Psoas muscle (tissue), 8 donors: ENCODE data around the gene ATP9A. TPM values are rescaled to one million over a fixed set of nuclear protein-coding genes. Genes with fewer than 3 reads are reported as not detected.
A peak's percentile ranks its signal among the peaks of the same experiment; 100 is the strongest.
"Not testable (repeated sequence)": the region's sequence is repeated elsewhere in the genome, so short reads cannot be mapped to it uniquely, and the experiment has no call there.

Experiments used
- ATAC-seq, 4 donors: fragments of 200-7000 bp; cut with Tn5 transposase; one replicate each; pipeline ENCODE4 v1.9.1; 2020; ENCODE audit warnings: moderate library complexity in 3 of 4, mild to moderate bottlenecking in 2 of 4
- DNase-seq, 2 donors: peaks; one replicate each; pipeline ENCODE4 v3.0.0-alpha.2; 2020
- H3K27ac ChIP-seq: fragments of 200-600 bp; one replicate; pipeline ENCODE4 v1.8.0; 2022
- H3K27me3 ChIP-seq, 3 donors: fragments of 200-600 bp in 1 of 3; one replicate each; pipeline versions ENCODE4 v1.6.1 to v1.8.0; 2013 to 2022; ENCODE audit warnings: low read length in 2 of 3, mild to moderate bottlenecking in 2 of 3, moderate library complexity in 1 of 3; ENCODE audit not compliant: insufficient read depth in 3 of 3
- H3K36me3 ChIP-seq, 2 donors: fragments of 200-600 bp in 1 of 2; one replicate each; pipeline versions ENCODE4 v1.6.1 to v1.8.0; 2013 to 2022; ENCODE audit warnings: low read depth in 1 of 2, mild to moderate bottlenecking in 1 of 2, moderate library complexity in 1 of 2; ENCODE audit not compliant: insufficient read depth in 1 of 2
- H3K4me1 ChIP-seq: fragments of 200-600 bp; one replicate; pipeline ENCODE4 v1.8.0; 2022
- H3K4me3 ChIP-seq: fragments of 200-600 bp; one replicate; pipeline ENCODE4 v1.8.0; 2022; ENCODE audit warnings: mild to moderate bottlenecking
- H3K9me3 ChIP-seq: fragments of 200-600 bp; one replicate; pipeline ENCODE4 v1.8.0; 2022
- CTCF ChIP-seq: fragments of 200-600 bp; IDR thresholded peaks from one replicate; pipeline ENCODE4 v1.8.0; 2022; ENCODE audit warnings: antibody characterized with exemption
- WGBS, 3 donors: extraction: QIAGEN DNeasy Blood & Tissue Kit; methylation state at CpG; one replicate each; pipeline versions ENCODE4 v1.1.6 to v1.1.7; 2013; 5-methylcytosine and 5-hydroxymethylcytosine counted together
- intact Hi-C, 2 donors: fragments of 100-400 bp; cut with DNase I; formaldehyde crosslinking; loops; one replicate each; pipeline versions ENCODE4 v1.11.0 to v1.14.2; 2022
- polyA plus RNA-seq, 3 donors: library from polyadenylated mRNA; stranded (reverse); fragments of 200-250 nt; gene quantifications; one replicate each; pipeline ENCODE4 v1.2.3, GENCODE V29; 2013
- total RNA-seq, 4 donors: library from RNA; stranded (reverse); fragmentation: NEBNext Ultra II Directional in 2 of 4; extraction: Animal tissue kit (Norgen Biotek cat#: 25700) in 2 of 4; gene quantifications; one replicate each; pipeline versions ENCODE4 v1.2.1 to v1.2.4, GENCODE V29; 2021 to 2023
- donor health status: healthy with polysubstance abuse.
- donor health status: DM: no; HTN: no; CAD: no; lungs with moderate emphysema.
- donor health status: Bipolar disorder and iron deficiency.
- donor health status: healthy.
- donor health status: DM: yes; HTN: yes; CAD: no.
- donor health status: DM: no; HTN: no; CAD: no.
- donor health status: DM: no; HTN: no; CAD: no.
- donor health status: DM: yes; HTN: yes; CAD: no.

Gene ATP9A
- total and polyA plus RNA-seq, 7 donors, result 1.8 to 42.3 (median 17.2) TPM

DNA sequence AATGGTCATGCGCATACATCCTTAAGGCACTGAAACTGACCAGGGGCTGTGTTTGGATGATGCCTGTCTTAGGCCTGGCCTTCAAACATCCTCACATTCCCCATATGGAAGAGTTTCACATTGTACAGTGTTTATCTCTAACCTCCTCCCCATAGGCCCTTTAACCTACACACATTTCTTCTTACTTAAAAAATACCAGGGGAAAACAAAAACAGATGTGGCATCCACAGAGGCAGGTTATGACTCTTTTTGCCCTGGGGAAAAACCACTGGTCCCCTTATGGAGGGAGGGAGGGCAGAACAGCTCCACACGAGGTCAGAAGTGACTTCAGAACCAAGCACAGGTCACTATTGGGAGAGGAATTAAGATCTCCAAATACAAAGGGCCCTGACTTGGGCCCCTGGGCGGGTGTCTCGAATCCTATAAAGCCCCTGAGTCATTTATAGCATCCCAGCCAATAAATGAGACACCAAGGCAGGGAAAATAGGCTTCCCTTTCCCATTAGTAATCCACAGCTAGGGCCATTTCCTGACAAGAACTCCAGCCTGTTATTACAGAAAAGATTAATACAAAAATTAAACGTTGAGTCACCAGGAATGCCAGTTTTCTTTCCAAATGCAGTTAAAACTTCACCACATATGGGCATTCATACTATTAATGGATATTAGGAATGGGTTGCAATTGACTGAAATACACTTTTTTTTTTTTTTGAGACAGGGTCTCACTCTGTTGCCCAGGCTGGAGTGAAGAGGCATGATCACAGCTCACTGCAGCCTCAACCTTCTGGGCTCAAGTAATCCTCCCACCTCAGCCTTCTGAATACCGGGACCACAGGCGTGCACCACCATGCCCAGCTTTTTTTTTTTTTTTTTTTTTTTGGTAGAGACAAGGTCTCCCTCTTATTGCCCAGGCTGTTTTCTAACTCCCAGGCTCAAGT lies 107.2 kb downstream of the ATP9A start:
- WGBS, 3 donors, result 79 to 85% (median 82%) methylated on average over 7 of the region's 7 CpGs
- intact Hi-C loops, result no loop called here
- no peaks in the 10 kb centered on the region for H3K9me3 ChIP-seq
- DNase-seq (no peak), ATAC-seq (no peak)
- no peaks in the 10 kb centered on the region for H3K27me3 ChIP-seq
- peaks cover 0 to 9% of the 10 kb centered on the region in 2 donors for H3K36me3 ChIP-seq
- H3K4me1 ChIP-seq, result no peaks in the 10 kb centered on the region
- no peak overlapping the region for H3K27ac ChIP-seq
- no peak overlapping the region for H3K4me3 ChIP-seq
- no peak for TF ChIP-seq CTCF

DNA sequence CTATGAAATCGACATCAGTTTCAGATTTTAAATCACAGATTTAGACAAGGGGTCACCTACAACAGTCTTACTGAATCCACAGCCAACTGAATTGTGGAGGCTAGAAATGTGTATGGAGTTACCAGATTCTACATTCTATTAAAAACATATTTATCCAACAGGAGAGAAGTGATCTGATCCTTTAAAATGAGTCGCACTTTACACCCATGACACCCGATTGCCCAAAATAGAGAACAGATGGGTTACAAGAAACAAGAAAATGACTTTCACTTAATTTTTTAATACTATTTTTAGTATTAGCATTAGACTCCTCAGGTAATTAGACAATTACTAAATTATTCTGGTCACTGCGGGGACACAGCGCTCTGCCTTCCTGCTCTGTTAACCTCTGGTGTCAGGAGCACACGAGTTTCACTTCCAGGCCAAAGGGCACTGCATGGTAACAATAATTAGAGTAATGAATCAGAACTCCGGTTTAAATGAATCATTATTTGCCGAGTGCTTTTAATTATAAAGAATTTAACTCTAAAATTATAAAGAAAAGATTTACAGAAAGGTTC lies 108.6 kb downstream of the ATP9A start:
- no peak for ATAC-seq
- Histone ChIP-seq H3K27me3 (no peaks in the 10 kb centered on the region), H3K4me1 (no peaks in the 10 kb centered on the region), H3K27ac (no peak overlapping the region), H3K4me3 (no peak overlapping the region), H3K36me3 (peaks cover 0 to 12% of the 10 kb centered on the region in 2 donors), H3K9me3 (no peaks in the 10 kb centered on the region)
- 80 to 87% (median 83%) methylated on average over 8 of the region's 8 CpGs for WGBS, 3 donors
- no peak for DNase-seq
- TF ChIP-seq CTCF, result no peak
- intact Hi-C loops, result no loop called here

- Histone ChIP-seq H3K4me1 (peaks cover 4% of the 10 kb centered on the region), H3K4me3 (no peak overlapping the region), H3K27me3 (no peaks in the 10 kb centered on the region), H3K36me3 (peaks cover 0 to 12% of the 10 kb centered on the region in 2 donors), H3K9me3 (no peaks in the 10 kb centered on the region), H3K27ac (no peak overlapping the region)
- intact Hi-C loops, result no loop called here
- ATAC-seq (no peak), DNase-seq (no peak)
- no peak for TF ChIP-seq CTCF
- WGBS, 3 donors, result 90 to 93% (median 92%) methylated on average over 21 of the region's 21 CpGs
Observed at GRCh38 chr20:51656726-51657260, 111.4 kb downstream of the ATP9A start.

DNA sequence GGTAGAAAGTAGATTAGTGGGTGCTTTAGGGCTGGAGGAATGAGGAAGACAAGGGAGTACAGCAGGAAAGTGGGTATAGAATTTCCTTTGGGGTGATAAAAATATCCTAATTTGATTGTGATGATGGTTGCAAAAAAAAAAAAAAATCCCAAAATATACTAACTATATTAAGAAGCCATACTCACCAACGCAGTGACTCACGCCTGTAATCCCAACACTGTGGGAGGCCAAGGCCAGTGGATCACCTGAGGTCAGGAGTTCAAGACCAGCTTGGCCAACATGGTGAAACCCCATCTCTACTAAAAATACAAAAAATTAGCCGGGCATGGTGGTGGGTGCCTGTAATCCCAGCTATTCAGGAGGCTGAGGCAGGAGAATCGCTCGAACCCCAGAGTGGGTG lies 112.1 kb downstream of the ATP9A start:
- H3K4me1 ChIP-seq, H3K4me3 ChIP-seq, H3K27me3 ChIP-seq, H3K9me3 ChIP-seq, H3K27ac ChIP-seq, DNase-seq, intact Hi-C loops: not testable (repeated sequence)
- WGBS, 3 donors, result 70 to 80% (median 78%) methylated on average over 5 of the region's 5 CpGs
- H3K36me3 ChIP-seq, result peaks cover 0 to 12% of the 10 kb centered on the region in 2 donors
- ATAC-seq, result peak in 1 of 4 donors; percentile 57

DNA sequence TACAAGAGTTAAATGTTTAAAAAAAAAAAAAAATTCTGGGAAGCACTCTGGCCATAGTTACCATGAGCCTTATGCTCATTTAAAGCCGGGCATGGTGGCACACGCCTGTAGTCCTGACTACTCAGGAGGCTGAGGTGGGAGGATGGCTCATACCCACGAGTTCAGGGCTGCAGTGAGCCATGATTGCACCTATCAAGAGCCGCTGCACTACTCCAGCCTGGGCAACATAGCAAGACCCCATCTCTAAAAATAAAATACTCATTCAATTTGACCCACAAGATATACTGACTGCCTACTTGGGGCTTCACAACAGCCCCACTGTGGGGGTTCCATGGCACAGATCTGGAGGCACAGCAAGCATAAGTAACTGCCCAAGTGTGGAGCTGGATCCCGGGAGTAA lies 113.7 kb downstream of the ATP9A start:
- Histone ChIP-seq H3K27me3 (no peaks in the 10 kb centered on the region), H3K27ac (no peak overlapping the region), H3K36me3 (peaks cover 0 to 12% of the 10 kb centered on the region in 2 donors), H3K4me1 (peaks cover 4% of the 10 kb centered on the region), H3K4me3 (no peak overlapping the region), H3K9me3 (no peaks in the 10 kb centered on the region)
- no peak for TF ChIP-seq CTCF
- ATAC-seq (no peak), DNase-seq (no peak)
- 83 to 94% (median 87%) methylated on average over 5 of the region's 5 CpGs for WGBS, 3 donors
- intact Hi-C loops, result no loop called here
